Activated naive CD4-positive, alpha-beta T cell treated with anti-CD3 and anti-CD28 coated beads, Interleukin-2, amount 10 ng/mL, durations not matched to agents 7 days and 5 days (primary cell): ENCODE measurements around the gene TNRC6A.
"Not testable (repeated sequence)": the region's sequence is repeated elsewhere in the genome, so short reads cannot be mapped to it uniquely, and the experiment has no call there.

Experiments
- CTCF ChIA-PET: fragments of 350-600 bp; sonication (Branson Sonifier 250); formaldehyde crosslinking; loops from one replicate; lab custom pipeline; 2021; ENCODE audit warnings: antibody characterized with exemption; lab: Charles Lee
- DNase-seq: peaks from one replicate; pipeline ENCODE4 v3.0.0-alpha.2; 2020
- H3K27ac Mint-ChIP-seq: one replicate; pipeline ENCODE4 v1.8.0; 2021; ENCODE audit warnings: mild to moderate bottlenecking, moderate library complexity, mixed read lengths
- H3K27me3 Mint-ChIP-seq: one replicate; pipeline ENCODE4 v1.8.0; 2021; ENCODE audit warnings: mild to moderate bottlenecking, mixed read lengths
- H3K36me3 Mint-ChIP-seq: one replicate; pipeline ENCODE4 v1.8.0; 2021; ENCODE audit warnings: mixed read lengths
- H3K4me1 Mint-ChIP-seq: one replicate; pipeline ENCODE4 v1.8.0; 2021; ENCODE audit warnings: mixed read lengths
- H3K4me3 Mint-ChIP-seq: one replicate; pipeline ENCODE4 v1.8.0; 2021; ENCODE audit warnings: mild to moderate bottlenecking, moderate library complexity, mixed read lengths
- H3K9me3 Mint-ChIP-seq: one replicate; pipeline ENCODE4 v1.8.0; 2021; ENCODE audit warnings: mixed read lengths

The TNRC6A gene

DNA sequence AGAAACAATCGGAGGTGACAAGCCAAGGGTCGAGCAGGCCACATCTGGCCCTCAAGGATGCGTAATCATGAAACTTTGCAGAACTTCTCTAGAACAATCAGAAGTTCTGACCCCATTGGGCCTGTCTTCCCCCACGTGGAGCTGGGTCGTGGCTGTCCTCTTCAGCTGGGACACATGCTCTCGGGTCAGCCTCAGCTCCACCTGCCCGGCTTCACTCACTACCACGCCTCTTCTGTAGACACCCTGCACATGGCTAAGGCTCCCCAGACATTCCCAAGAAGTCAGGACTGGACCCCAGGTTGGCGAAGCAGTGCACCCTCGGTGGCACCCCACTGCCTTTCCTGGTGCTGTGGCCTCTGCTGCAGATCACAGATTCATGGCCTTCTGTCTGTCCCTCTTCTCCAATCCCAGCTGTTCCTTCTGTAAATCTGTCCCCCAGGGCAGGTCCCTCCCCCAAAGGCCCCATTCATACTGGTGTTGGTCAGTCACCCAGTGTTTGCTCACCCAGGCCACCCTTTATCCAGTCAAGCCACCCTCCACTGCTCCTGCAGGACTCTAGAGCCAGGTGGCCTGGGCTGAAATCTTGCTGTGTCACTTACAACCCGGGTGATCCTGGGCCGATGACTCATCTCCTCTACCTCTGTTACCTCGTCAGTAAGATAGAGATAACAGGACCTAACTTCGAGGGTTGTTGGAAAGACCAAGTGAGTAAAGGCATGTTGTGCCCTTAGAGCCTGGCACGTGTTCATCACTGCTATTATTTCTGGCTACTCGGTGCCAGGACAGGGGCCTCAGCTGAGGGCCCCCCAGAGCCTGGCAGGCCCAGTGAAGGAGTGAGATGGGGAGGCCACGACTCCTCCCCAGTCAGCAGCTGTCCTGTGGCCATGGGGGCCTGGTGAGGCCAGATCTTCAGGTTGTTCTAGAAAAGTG, 114.9 kb downstream of the TNRC6A start:
- H3K27me3 Mint-ChIP-seq: no peaks in the 10 kb centered on the region
- H3K4me3 Mint-ChIP-seq: no peak overlapping the region
- H3K36me3 Mint-ChIP-seq: no peaks in the 10 kb centered on the region
- no peak for DNase-seq
- no peak overlapping the region for H3K27ac Mint-ChIP-seq
- CTCF ChIA-PET: no interaction called here
- no peaks in the 10 kb centered on the region for H3K9me3 Mint-ChIP-seq
- H3K4me1 Mint-ChIP-seq: no peaks in the 10 kb centered on the region

DNA sequence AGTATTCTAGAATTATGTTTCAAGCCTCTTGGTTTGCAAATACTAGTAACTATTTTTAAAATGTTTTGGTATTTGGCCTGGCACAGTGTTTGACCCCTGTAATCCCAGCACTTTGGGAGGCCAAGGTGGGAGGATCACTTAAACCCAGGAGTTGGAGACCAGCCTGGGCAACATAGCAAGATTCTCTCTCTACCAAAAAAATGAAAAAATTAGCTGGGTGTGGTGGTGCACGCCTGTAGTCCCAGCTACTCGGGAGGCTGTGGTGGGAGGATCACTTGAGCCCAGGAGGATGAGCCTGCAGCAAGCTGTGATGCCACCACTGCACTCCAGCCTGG, 115.5 kb downstream of the TNRC6A start:
- CTCF ChIA-PET, H3K27me3 Mint-ChIP-seq, H3K4me1 Mint-ChIP-seq, H3K36me3 Mint-ChIP-seq, H3K9me3 Mint-ChIP-seq, H3K27ac Mint-ChIP-seq, DNase-seq, H3K4me3 Mint-ChIP-seq: not testable (repeated sequence)

DNA sequence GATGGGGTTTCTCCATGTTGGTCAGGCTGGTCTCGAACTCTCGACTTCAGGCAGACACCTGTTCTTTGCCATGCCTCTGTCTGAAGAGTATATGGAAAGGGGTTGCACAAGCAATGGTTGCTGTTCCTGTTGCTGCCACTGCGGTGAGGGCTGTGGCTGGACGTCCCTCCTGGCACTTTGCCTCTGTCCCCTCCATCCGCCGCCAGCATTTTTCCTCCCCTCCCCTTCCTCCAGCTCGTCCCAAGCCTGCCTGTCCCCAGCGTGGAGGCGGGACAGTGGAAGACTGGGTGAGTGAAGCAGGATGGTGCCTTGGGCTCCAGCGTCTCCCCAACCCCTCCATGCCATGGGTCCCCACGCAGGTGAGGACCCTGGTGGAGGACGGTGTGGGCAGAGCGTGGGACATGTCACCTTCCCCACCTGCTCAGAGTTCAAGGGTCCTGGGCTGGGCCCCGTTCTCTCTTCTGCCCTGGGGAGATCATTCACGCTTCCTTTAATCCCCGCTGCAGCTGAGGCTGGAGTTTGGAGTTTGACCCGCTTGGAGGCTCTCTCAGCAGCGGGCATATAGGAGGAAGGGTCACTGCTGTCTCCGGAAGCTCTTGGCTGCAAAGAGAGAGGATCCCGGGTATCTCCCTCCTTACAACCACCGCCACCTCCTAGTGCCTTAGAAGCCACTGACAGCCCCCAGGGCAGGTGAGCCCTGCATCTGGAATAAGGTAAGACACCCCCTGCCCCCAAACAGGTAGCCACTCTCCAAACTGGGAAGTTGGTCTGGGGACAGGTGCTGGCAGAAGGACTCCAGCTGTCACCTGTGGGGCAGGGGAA, 116.5 kb downstream of the TNRC6A start, which contains the start of gene SLC5A11:
SLC5A11 (plus strand) TSS at position 238 of the 822 bp plus-strand sequence. CDS start 12,681 bp downstream, outside the sequence.
- no peaks in the 10 kb centered on the region for H3K36me3 Mint-ChIP-seq
- CTCF ChIA-PET: no interaction called here

GRCh38 chr16:24846548-24847357, 117.3 kb downstream of the TNRC6A start:
- no peaks in the 10 kb centered on the region for H3K4me1 Mint-ChIP-seq
- no peaks in the 10 kb centered on the region for H3K9me3 Mint-ChIP-seq
- no peaks in the 10 kb centered on the region for H3K36me3 Mint-ChIP-seq
- H3K27ac Mint-ChIP-seq: no peak overlapping the region
- CTCF ChIA-PET: no interaction called here
- no peak overlapping the region for H3K4me3 Mint-ChIP-seq
- no peak for DNase-seq
- no peaks in the 10 kb centered on the region for H3K27me3 Mint-ChIP-seq

More for the DNA sequence above, 116.5 kb downstream of the TNRC6A start, which contains the start of gene SLC5A11:
- Mint-ChIP-seq H3K9me3 (no peaks in the 10 kb centered on the region), H3K4me1 (no peaks in the 10 kb centered on the region), H3K27ac (no peak within 1 kb of the TSS), H3K4me3 (no peak within 1 kb of the TSS), H3K27me3 (no peaks in the 10 kb centered on the region)
- no peak for DNase-seq

- Mint-ChIP-seq H3K4me3 (no peak overlapping the region), H3K27ac (no peak overlapping the region), H3K36me3 (no peaks in the 10 kb centered on the region), H3K9me3 (no peaks in the 10 kb centered on the region), H3K27me3 (no peaks in the 10 kb centered on the region), H3K4me1 (no peaks in the 10 kb centered on the region)
- CTCF ChIA-PET: no interaction called here
- no peak for DNase-seq
Observed at GRCh38 chr16:24847358-24847664, 117.9 kb downstream of the TNRC6A start.

DNA sequence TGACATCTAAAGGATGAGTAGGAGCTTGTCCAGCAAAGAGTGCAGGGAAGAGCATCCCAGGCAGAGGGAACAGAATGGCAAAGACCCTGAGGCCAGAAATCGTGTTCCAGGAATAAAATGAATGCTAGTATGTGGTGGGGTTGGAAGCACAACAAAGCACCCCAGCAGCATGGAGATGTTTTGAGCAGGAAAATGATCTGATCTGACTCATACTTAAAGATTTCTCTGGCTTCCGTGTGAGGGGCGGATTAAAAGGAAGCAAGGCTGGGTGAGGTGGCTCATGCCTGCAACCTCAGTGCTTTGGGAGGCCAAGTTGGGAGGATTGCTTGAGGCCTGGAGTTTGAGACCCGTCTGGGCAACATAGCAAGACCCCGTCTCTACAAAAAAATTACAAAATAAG, 118.6 kb downstream of the TNRC6A start:
- Mint-ChIP-seq H3K4me1 (no peaks in the 10 kb centered on the region), H3K9me3 (no peaks in the 10 kb centered on the region), H3K36me3 (no peaks in the 10 kb centered on the region), H3K27ac (no peak overlapping the region), H3K27me3 (no peaks in the 10 kb centered on the region), H3K4me3 (no peak overlapping the region)
- no peak for DNase-seq
- CTCF ChIA-PET: no interaction called here

DNA sequence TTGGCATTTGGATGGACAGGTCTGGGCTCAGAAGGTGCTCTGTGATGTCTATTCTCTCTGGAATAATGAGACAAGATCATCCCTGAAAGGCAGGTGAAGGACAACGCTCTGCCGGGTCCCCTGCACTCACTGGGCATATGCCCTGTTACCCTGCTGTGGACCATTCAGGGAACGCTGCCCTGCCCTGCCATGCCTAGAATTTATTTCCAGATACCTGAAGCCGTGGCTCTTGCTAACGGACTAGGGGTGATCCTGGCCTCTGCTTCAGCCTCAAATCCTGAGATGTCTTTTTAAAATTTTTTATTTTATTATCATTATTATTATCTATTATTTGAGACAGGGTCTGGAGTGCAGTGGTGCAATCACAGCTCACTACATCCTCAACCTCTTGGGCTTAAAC, 120.2 kb downstream of the TNRC6A start:
- Mint-ChIP-seq H3K36me3 (no peaks in the 10 kb centered on the region), H3K4me3 (no peak overlapping the region), H3K27ac (no peak overlapping the region), H3K27me3 (peaks cover 7% of the 10 kb centered on the region), H3K9me3 (no peaks in the 10 kb centered on the region), H3K4me1 (no peaks in the 10 kb centered on the region)
- CTCF ChIA-PET: no interaction called here
- DNase-seq: no peak

DNA sequence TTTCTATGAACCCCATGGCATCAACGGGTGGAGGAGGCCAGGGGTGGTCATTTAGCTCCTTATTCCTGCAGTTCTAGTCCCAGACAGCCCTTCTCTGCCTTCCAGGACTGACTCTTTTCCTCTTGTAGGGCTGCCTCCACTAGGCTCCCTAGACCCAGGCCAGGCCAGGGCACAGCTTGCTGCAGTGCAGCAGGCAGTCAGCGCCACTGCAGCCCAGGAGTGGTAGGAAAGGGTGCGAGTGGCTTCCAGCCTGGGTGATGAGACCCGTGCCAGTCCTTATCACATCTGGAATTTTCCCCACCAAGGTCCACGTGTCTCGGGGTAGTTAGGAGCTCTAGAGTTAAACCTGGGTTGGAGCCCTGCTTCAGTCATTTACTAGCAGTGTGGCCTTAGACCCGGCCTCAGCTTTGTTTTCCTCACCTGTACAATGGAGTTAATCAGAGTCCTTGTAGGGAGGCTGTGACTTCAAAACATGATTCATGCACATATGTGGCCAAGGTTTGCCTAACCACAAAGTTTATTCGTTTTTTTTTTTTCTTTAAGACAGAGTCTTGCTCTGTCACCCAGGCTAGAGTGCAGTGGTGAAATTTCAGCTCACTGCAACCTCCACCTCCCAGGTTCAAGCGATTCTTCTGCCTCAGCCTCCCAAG, 121.0 kb downstream of the TNRC6A start:
- CTCF ChIA-PET: interaction anchor here (0.8 kb wide), 1 partner anchor 375 kb away, joined by 3 read pairs; no protein-coding TSS in a partner anchor
- no peaks in the 10 kb centered on the region for H3K9me3 Mint-ChIP-seq
- H3K27ac Mint-ChIP-seq: no peak overlapping the region
- peaks cover 8% of the 10 kb centered on the region for H3K27me3 Mint-ChIP-seq
- H3K36me3 Mint-ChIP-seq: no peaks in the 10 kb centered on the region
- DNase-seq: no peak
- no peak overlapping the region for H3K4me3 Mint-ChIP-seq
- H3K4me1 Mint-ChIP-seq: no peaks in the 10 kb centered on the region

- peaks cover 8% of the 10 kb centered on the region for H3K27me3 Mint-ChIP-seq
- CTCF ChIA-PET: no interaction called here
- no peaks in the 10 kb centered on the region for H3K4me1 Mint-ChIP-seq
- H3K36me3 Mint-ChIP-seq: no peaks in the 10 kb centered on the region
- no peak overlapping the region for H3K27ac Mint-ChIP-seq
- H3K9me3 Mint-ChIP-seq: no peaks in the 10 kb centered on the region
- no peak overlapping the region for H3K4me3 Mint-ChIP-seq
- no peak for DNase-seq
Observed at GRCh38 chr16:24851700-24852099, 122.2 kb downstream of the TNRC6A start.

DNA sequence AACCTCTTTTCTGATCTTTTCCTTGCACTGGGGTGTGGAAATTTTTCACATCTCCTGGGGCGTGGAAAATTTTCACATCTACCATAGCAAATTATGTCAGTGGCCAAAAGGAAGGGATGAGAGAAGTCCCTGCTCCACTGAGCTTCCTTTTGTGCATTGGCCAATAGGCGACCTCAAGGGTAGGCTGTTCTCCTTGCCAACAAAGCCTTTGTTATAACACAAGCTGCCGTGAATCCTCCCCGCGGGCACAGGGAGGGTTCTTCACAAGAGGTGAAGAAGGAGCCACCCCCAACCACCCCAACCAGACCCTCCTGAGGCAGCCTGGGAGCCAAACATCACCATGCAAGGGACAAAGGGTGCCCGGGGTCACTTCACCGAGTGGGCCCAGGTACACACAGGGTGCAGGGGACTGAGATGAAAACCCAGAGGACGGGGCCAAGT, 122.8 kb downstream of the TNRC6A start:
- H3K4me3 Mint-ChIP-seq: no peak overlapping the region
- H3K27me3 Mint-ChIP-seq: peaks cover 8% of the 10 kb centered on the region
- H3K4me1 Mint-ChIP-seq: no peaks in the 10 kb centered on the region
- DNase-seq: no peak
- no peaks in the 10 kb centered on the region for H3K36me3 Mint-ChIP-seq
- CTCF ChIA-PET: interaction anchor here (0.6 to 0.7 kb wide), 2 partner anchors 14 to 412 kb away, joined by 3 read pairs; no protein-coding TSS in a partner anchor
- no peak overlapping the region for H3K27ac Mint-ChIP-seq
- no peaks in the 10 kb centered on the region for H3K9me3 Mint-ChIP-seq

- no peaks in the 10 kb centered on the region for H3K9me3 Mint-ChIP-seq
- CTCF ChIA-PET: interaction anchor here (0.6 kb wide), 1 partner anchor 15 kb away, joined by 3 read pairs; no protein-coding TSS in a partner anchor
Observed at GRCh38 chr16:24853169-24853824, 123.8 kb downstream of the TNRC6A start.

DNA sequence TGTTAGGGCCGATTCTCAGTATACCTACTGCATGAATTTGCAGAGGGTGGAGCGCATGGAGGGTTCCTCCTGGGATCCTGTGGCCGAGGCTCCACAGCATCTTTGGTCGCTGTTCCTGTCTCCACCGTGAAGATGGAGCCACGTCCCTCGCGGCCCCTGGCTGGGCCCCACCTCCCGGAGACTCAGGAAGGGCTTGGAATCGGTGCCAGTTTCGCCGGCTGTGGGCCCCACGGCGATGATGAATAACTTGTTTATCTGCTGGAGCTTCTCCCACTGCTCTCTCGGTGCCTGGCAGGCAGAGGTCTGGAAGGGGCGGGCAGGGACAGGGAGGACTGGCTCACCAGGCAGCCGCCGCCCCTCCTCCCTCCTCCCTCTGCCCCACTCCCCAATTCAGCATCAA, 124.4 kb downstream of the TNRC6A start:
- Mint-ChIP-seq H3K36me3 (no peaks in the 10 kb centered on the region), H3K9me3 (no peaks in the 10 kb centered on the region), H3K4me3 (no peak overlapping the region), H3K4me1 (no peaks in the 10 kb centered on the region), H3K27me3 (peaks cover 13% of the 10 kb centered on the region), H3K27ac (no peak overlapping the region)
- DNase-seq: no peak
- CTCF ChIA-PET: no interaction called here

More at GRCh38 chr16:24853169-24853824, 123.8 kb downstream of the TNRC6A start:
- Mint-ChIP-seq H3K27ac (no peak overlapping the region), H3K4me1 (no peaks in the 10 kb centered on the region), H3K4me3 (no peak overlapping the region), H3K27me3 (peaks cover 8% of the 10 kb centered on the region), H3K36me3 (no peaks in the 10 kb centered on the region)
- DNase-seq: no peak

DNA sequence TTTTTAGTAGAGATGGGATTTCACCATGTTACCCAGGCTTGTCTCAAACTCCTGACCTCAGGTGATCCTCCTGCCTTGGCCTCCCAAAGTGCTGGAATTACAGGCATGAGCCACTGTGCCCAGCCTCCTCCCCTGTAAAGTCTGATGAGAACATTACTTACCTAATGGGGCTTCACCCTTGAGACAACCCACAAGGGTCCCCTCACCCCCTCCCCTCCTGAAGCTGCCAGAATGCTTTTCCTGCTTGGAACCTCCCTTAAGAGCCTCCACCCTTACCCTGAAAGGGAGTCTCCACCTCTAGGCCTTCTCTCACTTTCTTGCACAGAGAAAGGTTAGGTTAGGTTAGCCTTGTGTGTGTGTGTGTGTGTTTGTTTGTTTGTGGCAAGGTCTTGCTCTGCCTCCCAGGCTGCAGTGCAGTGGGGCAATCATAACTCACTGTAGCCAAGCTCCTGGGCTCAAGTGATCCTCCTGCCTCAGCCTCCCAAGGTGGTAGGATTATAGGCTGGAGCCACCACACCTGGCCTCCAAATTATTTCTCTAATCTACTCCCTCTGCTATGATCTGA, 125.2 kb downstream of the TNRC6A start:
- no peaks in the 10 kb centered on the region for H3K9me3 Mint-ChIP-seq
- no peaks in the 10 kb centered on the region for H3K36me3 Mint-ChIP-seq
- no peaks in the 10 kb centered on the region for H3K4me1 Mint-ChIP-seq
- no peak overlapping the region for H3K27ac Mint-ChIP-seq
- CTCF ChIA-PET: no interaction called here
- no peak for DNase-seq
- no peak overlapping the region for H3K4me3 Mint-ChIP-seq
- peaks cover 13% of the 10 kb centered on the region for H3K27me3 Mint-ChIP-seq
